HG02571 (cell line): Measurements from ENCODE around the gene WFIKKN1.
A peak's percentile ranks its signal among the peaks of the same experiment; 100 is the strongest.

Source experiments
- ATAC-seq: cut with Tn5 transposase; IDR thresholded peaks from one replicate; pipeline ENCODE4 v1.9.1; 2021; ENCODE audit warnings: mild to moderate bottlenecking, moderate library complexity; ENCODE audit not compliant: unreplicated experiment

Gene WFIKKN1, protein sequence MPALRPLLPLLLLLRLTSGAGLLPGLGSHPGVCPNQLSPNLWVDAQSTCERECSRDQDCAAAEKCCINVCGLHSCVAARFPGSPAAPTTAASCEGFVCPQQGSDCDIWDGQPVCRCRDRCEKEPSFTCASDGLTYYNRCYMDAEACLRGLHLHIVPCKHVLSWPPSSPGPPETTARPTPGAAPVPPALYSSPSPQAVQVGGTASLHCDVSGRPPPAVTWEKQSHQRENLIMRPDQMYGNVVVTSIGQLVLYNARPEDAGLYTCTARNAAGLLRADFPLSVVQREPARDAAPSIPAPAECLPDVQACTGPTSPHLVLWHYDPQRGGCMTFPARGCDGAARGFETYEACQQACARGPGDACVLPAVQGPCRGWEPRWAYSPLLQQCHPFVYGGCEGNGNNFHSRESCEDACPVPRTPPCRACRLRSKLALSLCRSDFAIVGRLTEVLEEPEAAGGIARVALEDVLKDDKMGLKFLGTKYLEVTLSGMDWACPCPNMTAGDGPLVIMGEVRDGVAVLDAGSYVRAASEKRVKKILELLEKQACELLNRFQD

GRCh38 chr16:630815-631405 lies at the start of gene WFIKKN1:
TSS of gene WFIKKN1 (plus strand) at chr16:630985. CDS start at chr16:631254, 269 bp downstream.
- ATAC-seq, result no peak

GRCh38 chr16:582218-582613 lies 48.6 kb upstream of the WFIKKN1 start:
- no peak for ATAC-seq

GRCh38 chr16:582614-583331 lies 48.0 kb upstream of the WFIKKN1 start:
- no peak for ATAC-seq

- ATAC-seq, result no peak
Measured at GRCh38 chr16:583470-583814, 47.3 kb upstream of the WFIKKN1 start.

DNA sequence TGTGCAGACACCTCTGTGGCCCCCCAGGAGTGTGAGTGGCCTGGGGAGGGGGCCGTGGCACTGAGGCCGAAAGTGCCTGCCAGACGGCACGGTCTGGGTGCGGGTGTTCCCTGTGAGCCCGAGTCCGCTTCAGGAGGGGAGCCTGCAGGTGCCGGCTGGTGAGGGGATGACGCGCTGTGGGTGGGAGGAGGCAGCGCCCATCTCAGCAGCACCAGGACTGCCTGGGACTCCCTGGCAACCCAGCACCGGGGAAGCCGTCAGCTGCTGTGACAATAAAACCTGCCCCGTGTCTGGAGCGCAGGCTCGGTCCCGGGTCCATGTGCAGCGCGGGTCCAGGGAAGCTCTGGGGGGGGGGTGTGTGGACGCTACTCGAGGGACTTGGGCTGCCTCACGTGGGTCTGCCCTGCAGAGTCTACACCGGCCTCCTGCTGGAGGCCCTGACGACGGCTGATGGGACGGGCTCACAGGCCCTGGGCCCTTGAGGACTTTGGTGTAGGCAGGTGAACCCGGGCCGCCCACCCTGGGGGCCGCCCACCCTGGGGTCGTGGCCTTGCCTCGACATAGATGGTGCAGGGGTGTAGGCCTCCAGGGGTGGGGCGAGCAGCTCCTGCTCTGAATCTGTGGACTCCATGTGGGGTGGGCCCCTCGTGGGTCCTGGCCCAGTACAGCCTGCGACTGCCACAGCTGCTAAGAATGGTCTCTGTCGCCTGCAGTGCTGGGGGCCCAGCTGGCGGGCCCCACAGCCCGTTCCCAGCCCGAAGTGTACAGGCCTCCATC lies 46.8 kb upstream of the WFIKKN1 start:
- no peak for ATAC-seq

GRCh38 chr16:585351-585750 lies 45.4 kb upstream of the WFIKKN1 start:
- no peak for ATAC-seq

GRCh38 chr16:586047-586644 lies 44.6 kb upstream of the WFIKKN1 start:
- ATAC-seq, result no peak

DNA sequence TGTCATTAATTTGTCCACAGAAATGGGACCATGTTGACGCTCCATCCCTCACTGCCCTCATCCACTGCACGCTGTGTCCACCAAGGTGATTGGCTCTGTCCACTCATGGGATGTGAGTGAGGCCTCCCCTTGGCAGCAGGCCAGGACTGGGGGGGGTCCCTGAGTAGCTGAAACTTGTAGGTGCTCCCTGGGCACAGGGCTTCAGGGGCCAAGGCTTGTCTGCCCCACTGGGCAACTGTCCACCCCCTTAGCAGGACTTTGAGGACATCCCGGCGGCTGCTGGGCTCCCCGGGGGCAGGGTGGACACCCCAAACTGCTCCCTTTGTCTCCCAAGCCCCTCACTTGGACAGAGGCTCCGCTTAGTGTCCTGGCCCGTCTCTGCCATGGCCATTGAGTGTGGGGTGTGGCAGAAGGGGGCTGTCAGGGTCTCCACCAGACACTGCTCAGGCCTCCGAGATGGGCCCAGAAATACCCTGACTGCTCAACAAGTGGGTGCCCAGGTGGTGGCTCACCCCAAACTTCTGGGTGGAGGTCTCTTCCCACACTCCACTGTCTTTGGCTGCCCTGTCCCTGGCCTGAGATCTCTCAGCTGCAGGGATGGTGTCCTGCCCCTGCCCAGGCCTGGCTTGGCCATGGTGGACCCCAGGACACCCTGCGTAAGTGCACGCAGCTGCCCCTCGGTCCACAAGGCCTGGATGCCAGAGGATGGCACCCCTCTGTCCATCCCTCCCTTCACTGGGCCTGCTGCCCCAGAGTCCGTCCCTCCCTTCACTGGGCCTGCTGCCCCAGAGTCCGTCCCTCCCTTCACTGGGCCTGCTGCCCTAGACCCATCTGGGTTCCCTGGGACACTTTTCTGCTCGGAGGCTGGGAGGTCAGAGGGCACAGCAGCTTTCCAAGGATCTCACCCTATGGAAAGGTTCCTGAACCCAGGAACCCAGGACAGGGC lies 43.9 kb upstream of the WFIKKN1 start:
- ATAC-seq, result no peak

GRCh38 chr16:588639-588888 lies 42.2 kb upstream of the WFIKKN1 start:
- ATAC-seq, result peak; percentile 1

GRCh38 chr16:588889-589657 lies 41.7 kb upstream of the WFIKKN1 start:
- ATAC-seq, result peak; percentile 78

DNA sequence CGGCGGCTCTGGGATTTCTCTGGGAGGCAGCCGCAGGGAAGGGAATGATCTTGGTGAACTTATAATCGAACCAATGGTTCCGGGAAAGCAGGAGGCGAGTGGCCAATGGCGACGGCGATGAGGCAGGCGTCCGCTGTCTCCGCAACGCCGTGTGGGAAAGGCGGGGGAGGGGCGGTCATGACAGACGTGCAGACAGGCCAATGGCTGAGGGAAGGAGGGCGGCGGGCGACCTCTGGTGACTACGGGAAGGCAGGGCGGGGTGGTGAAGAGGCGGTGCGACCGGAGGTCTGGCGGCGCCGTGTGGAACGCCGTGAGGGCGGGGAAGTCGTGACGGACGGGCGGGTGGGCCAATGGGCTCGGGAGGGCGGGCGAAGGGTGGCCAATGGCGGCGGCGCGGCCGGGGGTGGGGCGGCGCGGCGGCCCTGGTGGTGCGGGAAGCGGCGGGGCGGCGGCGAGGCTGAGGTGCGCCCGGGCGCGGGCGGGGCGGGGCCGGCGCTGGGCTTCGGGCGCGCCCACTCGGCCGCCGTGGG lies 41.1 kb upstream of the WFIKKN1 start, which contains the start of gene RAB40C:
RAB40C (plus strand) TSS at position 409 of the 530 bp plus-strand sequence. CDS start 226 bp downstream, outside the sequence.
- peak; percentile 69 for ATAC-seq

DNA sequence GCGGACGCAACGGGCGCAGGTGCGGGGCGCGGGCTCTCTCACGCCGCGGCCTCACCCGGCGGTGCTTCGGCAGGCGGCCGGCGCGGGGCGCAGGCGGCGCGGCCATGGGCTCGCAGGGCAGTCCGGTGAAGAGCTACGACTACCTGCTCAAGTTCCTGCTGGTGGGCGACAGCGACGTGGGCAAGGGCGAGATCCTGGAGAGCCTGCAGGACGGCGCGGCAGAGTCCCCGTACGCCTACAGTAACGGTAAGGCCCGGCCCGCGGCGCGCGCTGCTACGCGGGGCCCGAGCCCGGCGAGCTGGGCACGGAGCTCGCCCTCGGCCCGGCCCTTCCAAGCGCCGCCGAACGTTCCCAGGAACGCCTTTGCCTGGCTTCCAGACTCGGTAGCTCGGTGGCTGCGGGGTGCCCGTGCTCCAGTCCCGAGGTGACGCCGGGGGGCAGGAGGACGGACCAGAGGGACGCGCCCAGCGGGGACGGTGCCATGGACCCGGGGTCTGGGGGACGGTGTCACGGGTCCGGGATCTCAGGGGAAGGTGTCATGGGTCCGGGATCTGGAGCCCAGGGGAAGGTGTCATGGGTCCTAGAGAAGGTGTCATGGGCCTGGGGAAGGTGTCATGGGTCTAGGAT lies 40.5 kb upstream of the WFIKKN1 start:
- no peak for ATAC-seq

GRCh38 chr16:590815-591200 lies 40.0 kb upstream of the WFIKKN1 start:
- no peak for ATAC-seq

DNA sequence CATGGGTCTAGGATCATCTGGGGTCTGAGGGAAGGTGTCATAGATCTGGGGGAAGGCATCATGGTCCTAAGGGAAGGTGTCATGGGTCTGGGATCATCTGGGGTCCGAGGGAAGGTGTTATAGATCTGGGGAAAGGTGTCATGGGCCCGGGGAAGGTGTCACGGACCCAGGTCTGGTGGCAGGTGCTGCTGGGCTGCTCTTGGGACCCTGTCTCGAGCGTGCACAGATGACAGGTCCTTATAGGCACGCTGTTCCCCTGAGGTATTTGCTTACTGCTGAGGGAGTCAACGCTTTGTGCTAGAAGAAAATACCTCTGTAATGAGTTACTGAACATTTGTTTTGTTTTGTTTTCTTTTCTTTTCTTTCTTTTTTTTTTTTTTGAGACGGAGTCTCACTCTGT lies 39.6 kb upstream of the WFIKKN1 start:
- ATAC-seq, result no peak

DNA sequence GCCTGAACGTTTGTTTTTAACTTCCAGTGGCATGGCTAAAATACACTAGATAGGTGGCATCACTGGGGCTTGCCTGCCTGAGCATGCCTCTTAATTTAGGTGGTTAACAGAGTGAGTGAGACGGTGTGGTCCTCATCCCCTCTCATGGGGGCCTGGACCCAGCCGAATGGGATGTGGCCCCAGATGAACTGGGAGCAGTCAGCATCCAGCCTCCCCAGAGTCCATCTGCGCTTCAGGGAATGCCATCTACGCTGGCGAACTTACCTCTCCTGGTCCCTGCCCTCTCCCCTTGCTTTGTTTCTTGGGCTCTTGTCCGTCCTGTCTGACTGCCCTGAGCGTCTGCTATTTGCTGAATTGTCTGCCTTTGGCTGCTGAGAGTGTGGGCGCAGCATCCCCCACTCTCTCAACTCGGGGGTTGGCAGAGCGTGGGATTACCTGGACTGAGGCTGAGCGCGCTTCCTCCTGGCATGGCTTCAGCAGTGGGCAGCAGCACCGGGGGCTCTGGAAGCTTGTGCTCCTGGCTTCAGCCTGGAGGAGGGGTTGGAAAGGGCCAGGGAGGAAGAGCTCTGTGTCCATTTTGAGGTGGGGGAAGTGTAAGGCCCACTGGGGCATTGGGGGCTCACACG lies 38.8 kb upstream of the WFIKKN1 start:
- no peak for ATAC-seq

GRCh38 chr16:592518-593306 lies 38.1 kb upstream of the WFIKKN1 start:
- no peak for ATAC-seq

DNA sequence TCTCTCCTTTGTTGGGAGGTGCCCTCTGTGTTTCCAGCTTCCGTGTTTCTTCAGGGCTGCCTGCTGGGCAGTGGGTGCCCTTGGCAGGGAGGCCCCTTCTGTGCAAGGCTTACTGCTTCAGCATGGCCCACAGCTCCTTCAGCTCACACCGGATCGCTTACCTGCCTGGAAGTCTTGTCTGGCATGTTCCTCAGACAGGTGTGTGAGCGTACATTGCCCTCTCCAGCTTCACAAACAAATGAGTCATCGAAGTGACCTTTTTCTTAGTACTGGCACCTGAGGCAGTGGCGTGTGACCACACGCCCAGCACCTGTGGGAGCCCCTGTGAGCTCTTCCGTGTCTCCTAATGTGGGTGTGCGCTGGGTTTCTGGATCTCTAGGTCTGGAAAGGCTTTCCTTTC lies 37.4 kb upstream of the WFIKKN1 start:
- ATAC-seq, result no peak
